ENCODE results near the gene NINJ2. TPM values are rescaled to one million over a fixed set of nuclear protein-coding genes. Genes with fewer than 3 reads are reported as not detected.

The NINJ2 gene
- total and polyA plus RNA-seq, 2 donors, result 11.5 to 11.8 TPM

DNA sequence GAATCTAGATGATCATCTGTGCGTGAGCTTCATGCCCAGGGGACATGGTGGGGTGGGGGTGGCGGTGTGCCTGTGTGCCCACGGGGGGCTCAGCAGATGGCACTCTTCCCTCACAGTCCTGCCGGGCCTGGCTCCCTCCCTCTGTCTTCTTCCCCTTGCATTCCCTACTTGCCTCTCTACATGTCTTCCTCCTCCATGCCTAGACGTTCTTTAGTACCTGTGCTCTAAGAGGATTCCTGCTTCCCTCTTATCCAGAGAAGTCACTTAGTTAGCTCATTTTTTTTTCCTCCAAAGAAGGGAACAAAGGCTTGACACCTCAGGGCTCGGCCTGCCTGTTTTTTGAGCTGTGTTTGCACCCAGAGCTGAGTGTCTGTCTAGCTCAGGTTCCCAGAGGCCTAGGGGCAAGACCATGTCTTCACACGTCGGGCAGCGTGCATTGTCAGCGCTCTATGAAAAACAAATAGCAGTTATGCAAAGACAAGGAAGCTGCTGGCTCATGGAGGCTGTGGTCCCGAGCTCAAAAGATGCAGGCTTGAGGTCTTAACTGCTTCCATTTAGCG lies 48.8 kb downstream of the NINJ2 start:
- WGBS, result 56% methylated on average over 12 of the region's 12 CpGs
- Histone ChIP-seq H3K4me3 (ENCODE audit: low read length in 2 of 2) (no peak overlapping the region), H3K27ac (ENCODE audit: low read depth in 1 of 2, low read length in 1 of 2) (no peak overlapping the region), H3K36me3 (ENCODE audit: control insufficient read depth in 2 of 2, insufficient read depth in 2 of 2, low read length in 1 of 2) (no peaks in the 10 kb centered on the region), H3K27me3 (ENCODE audit: control insufficient read depth in 2 of 2, insufficient read depth in 1 of 2, low read length in 1 of 2) (peaks cover 0 to 2% of the 10 kb centered on the region in 2 donors), H3K4me1 (ENCODE audit: control insufficient read depth in 2 of 2, insufficient read depth in 2 of 2, low read length in 2 of 2) (peaks cover 6 to 44% of the 10 kb centered on the region in 2 donors), H3K9me3 (ENCODE audit: control insufficient read depth in 2 of 2, insufficient read depth in 1 of 2, low read length in 1 of 2) (no peaks in the 10 kb centered on the region)
- DNase-seq (ENCODE audit: low read depth in 6 of 9, low spot score in 9 of 9), result peak in 4 of 9 donors; percentile 48 to 73 (median 58)

DNA sequence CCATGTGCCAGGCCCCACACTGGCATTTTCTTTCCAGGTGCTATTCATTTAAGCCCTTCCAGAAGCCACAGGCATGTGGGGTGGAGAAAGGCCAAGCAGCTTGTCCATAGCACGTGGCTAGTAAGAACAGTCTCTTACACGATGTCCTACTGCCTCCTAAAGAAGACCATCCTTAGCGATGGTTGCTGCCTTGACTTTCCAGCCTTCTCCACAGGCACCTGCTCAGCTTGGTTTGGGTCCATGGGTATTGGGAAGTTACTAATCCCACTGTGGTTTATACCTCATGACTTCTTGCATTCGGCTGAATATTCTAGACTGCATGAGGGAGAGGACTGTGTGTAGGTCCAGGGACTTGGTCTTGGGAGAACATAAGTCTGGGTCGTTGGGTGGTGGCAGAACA lies 49.2 kb downstream of the NINJ2 start:
- no peaks in the 10 kb centered on the region for H3K36me3 ChIP-seq (ENCODE audit: control insufficient read depth in 2 of 2, insufficient read depth in 2 of 2, low read length in 1 of 2)
- no peak for DNase-seq (ENCODE audit: low read depth in 6 of 9, low spot score in 9 of 9)
- 76% methylated on average over 5 of the region's 5 CpGs for WGBS
- H3K9me3 ChIP-seq (ENCODE audit: control insufficient read depth in 2 of 2, insufficient read depth in 1 of 2, low read length in 1 of 2), result no peaks in the 10 kb centered on the region
- no peak overlapping the region for H3K27ac ChIP-seq (ENCODE audit: low read depth in 1 of 2, low read length in 1 of 2)
- no peaks in the 10 kb centered on the region for H3K27me3 ChIP-seq (ENCODE audit: control insufficient read depth in 2 of 2, insufficient read depth in 1 of 2, low read length in 1 of 2)
- no peak overlapping the region for H3K4me3 ChIP-seq (ENCODE audit: low read length in 2 of 2)
- H3K4me1 ChIP-seq (ENCODE audit: control insufficient read depth in 2 of 2, insufficient read depth in 2 of 2, low read length in 2 of 2), result peaks cover 4 to 39% of the 10 kb centered on the region in 2 donors

DNA sequence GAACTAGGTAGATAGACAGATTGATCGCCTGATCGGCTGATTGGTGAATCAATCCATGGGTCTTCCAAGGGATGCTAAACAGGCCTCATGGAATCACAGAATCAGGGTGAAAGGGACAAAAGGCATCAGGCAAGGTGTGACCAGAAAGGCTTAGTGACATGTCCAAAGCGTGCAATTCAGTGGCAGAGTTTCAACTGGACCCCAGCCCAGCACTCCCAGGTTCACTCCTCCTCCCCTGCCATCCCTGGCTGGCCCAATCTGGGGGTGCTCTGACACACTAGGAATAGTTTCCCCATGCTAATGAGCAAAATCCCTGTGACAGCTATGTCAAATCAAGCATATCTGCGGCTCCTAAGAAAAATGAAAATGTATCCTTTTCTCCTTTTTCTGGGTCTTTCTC lies 50.4 kb downstream of the NINJ2 start:
- H3K27ac ChIP-seq (ENCODE audit: low read depth in 1 of 2, low read length in 1 of 2), result no peak overlapping the region
- DNase-seq (ENCODE audit: low read depth in 6 of 9, low spot score in 9 of 9), result no peak

DNA sequence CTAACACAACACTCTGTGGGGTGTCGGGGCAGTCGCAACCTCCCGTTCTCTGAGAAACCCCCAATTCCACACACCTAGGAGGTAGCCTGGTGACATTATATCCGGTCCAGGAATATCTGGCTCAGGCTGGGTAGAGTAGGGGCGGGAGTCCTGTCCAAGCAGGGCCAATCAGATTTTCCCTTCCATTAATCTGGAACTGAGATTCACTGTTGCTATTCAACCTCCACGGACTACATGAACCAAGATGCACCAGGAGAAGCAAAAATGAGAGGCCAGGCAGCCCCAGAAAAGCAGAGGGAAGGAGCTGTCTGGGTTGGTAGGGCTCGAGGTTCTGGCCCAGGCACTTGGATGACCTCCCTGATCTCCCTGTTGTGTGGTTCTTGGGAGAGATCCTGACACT lies 51.0 kb downstream of the NINJ2 start:
- no peak overlapping the region for H3K27ac ChIP-seq (ENCODE audit: low read depth in 1 of 2, low read length in 1 of 2)
- DNase-seq (ENCODE audit: low read depth in 6 of 9, low spot score in 9 of 9), result no peak
- H3K9me3 ChIP-seq (ENCODE audit: control insufficient read depth in 2 of 2, insufficient read depth in 1 of 2, low read length in 1 of 2), result no peaks in the 10 kb centered on the region
- 99% methylated on average over 7 of the region's 7 CpGs for WGBS
- H3K4me3 ChIP-seq (ENCODE audit: low read length in 2 of 2), result no peak overlapping the region
- no peaks in the 10 kb centered on the region for H3K27me3 ChIP-seq (ENCODE audit: control insufficient read depth in 2 of 2, insufficient read depth in 1 of 2, low read length in 1 of 2)
- H3K4me1 ChIP-seq (ENCODE audit: control insufficient read depth in 2 of 2, insufficient read depth in 2 of 2, low read length in 2 of 2), result peaks cover 7 to 35% of the 10 kb centered on the region in 2 donors
- H3K36me3 ChIP-seq (ENCODE audit: control insufficient read depth in 2 of 2, insufficient read depth in 2 of 2, low read length in 1 of 2), result no peaks in the 10 kb centered on the region

More for the DNA sequence above, 50.4 kb downstream of the NINJ2 start:
- peaks cover 4 to 34% of the 10 kb centered on the region in 2 donors for H3K4me1 ChIP-seq (ENCODE audit: control insufficient read depth in 2 of 2, insufficient read depth in 2 of 2, low read length in 2 of 2)
- no peaks in the 10 kb centered on the region for H3K9me3 ChIP-seq (ENCODE audit: control insufficient read depth in 2 of 2, insufficient read depth in 1 of 2, low read length in 1 of 2)
- H3K27me3 ChIP-seq (ENCODE audit: control insufficient read depth in 2 of 2, insufficient read depth in 1 of 2, low read length in 1 of 2), result no peaks in the 10 kb centered on the region
- H3K4me3 ChIP-seq (ENCODE audit: low read length in 2 of 2), result no peak overlapping the region
- no peaks in the 10 kb centered on the region for H3K36me3 ChIP-seq (ENCODE audit: control insufficient read depth in 2 of 2, insufficient read depth in 2 of 2, low read length in 1 of 2)
- 96% methylated on average over 4 of the region's 4 CpGs for WGBS

DNA sequence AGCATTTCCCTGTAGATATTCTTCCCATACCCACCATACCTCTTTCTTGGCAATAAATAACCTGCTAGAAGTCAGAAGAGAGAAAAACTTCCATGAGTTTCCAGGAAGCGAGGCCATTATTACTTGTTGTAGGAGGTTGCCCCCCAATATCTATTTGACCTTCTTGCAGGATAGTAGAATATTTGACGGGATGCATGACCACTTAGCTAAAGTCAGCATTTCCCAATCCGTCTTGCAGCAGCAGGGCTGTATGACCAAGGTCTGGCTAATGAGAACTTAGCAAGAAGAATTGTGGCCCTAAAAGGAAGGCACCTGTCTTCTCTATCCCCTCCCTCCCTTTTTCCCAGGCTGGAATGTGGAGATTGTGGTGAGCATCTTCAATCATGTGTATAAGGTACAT lies 51.5 kb downstream of the NINJ2 start:
- H3K27ac ChIP-seq (ENCODE audit: low read depth in 1 of 2, low read length in 1 of 2), result no peak overlapping the region
- no peak for DNase-seq (ENCODE audit: low read depth in 6 of 9, low spot score in 9 of 9)
- 95% methylated on average over 3 of the region's 3 CpGs for WGBS
- H3K27me3 ChIP-seq (ENCODE audit: control insufficient read depth in 2 of 2, insufficient read depth in 1 of 2, low read length in 1 of 2), result no peaks in the 10 kb centered on the region
- H3K9me3 ChIP-seq (ENCODE audit: control insufficient read depth in 2 of 2, insufficient read depth in 1 of 2, low read length in 1 of 2), result no peaks in the 10 kb centered on the region
- H3K36me3 ChIP-seq (ENCODE audit: control insufficient read depth in 2 of 2, insufficient read depth in 2 of 2, low read length in 1 of 2), result no peaks in the 10 kb centered on the region
- H3K4me1 ChIP-seq (ENCODE audit: control insufficient read depth in 2 of 2, insufficient read depth in 2 of 2, low read length in 2 of 2), result peaks cover 7 to 36% of the 10 kb centered on the region in 2 donors
- no peak overlapping the region for H3K4me3 ChIP-seq (ENCODE audit: low read length in 2 of 2)

DNA sequence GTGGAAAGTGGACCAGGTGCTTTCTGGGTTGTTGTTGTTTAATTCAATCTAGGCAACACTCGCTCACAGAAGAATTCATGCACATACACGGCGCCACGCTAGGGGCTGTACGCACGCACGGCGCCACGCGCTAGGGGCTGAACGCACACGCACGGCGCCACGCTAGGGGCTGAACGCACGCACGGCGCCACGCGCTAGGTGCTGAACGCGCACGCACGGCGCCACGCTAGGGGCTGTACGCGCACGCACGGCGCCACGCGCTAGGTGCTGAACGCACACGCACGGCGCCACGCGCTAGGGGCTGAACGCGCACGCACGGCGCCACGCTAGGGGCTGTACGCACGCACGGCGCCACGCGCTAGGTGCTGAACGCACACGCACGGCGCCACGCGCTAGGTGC lies 54.3 kb downstream of the NINJ2 start:
- WGBS, result 98% methylated on average over 58 of the region's 58 CpGs
- Histone ChIP-seq H3K27me3 (ENCODE audit: control insufficient read depth in 2 of 2, insufficient read depth in 1 of 2, low read length in 1 of 2) (no peaks in the 10 kb centered on the region), H3K4me1 (ENCODE audit: control insufficient read depth in 2 of 2, insufficient read depth in 2 of 2, low read length in 2 of 2) (peaks cover 7 to 21% of the 10 kb centered on the region in 2 donors), H3K27ac (ENCODE audit: low read depth in 1 of 2, low read length in 1 of 2) (no peak overlapping the region), H3K36me3 (ENCODE audit: control insufficient read depth in 2 of 2, insufficient read depth in 2 of 2, low read length in 1 of 2) (no peaks in the 10 kb centered on the region), H3K9me3 (ENCODE audit: control insufficient read depth in 2 of 2, insufficient read depth in 1 of 2, low read length in 1 of 2) (no peaks in the 10 kb centered on the region), H3K4me3 (ENCODE audit: low read length in 2 of 2) (no peak overlapping the region)
- DNase-seq (ENCODE audit: low read depth in 6 of 9, low spot score in 9 of 9), result no peak

DNA sequence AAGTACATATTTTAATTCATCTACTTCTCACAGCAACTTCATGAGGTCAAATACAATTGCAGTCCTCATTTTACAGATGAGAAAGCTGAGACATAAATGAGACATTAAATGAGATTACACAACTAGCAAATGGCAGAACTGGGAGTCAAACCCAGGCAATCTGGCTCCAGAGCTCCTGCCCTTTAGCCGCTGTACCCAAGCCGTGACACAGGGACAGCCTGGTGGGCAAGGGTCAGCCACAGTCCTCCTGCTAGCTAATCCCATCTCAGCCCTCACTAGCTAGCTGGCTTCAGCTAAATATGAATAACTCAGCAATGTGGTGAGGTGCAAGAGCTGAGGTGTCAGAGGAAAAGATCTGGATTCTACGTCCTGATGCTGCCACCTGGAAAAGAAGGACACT lies 54.8 kb downstream of the NINJ2 start:
- no peak overlapping the region for H3K4me3 ChIP-seq (ENCODE audit: low read length in 2 of 2)
- 98% methylated on average over 3 of the region's 3 CpGs for WGBS
- H3K4me1 ChIP-seq (ENCODE audit: control insufficient read depth in 2 of 2, insufficient read depth in 2 of 2, low read length in 2 of 2), result peaks cover 7 to 21% of the 10 kb centered on the region in 2 donors
- no peak for DNase-seq (ENCODE audit: low read depth in 6 of 9, low spot score in 9 of 9)
- H3K27me3 ChIP-seq (ENCODE audit: control insufficient read depth in 2 of 2, insufficient read depth in 1 of 2, low read length in 1 of 2), result no peaks in the 10 kb centered on the region
- H3K9me3 ChIP-seq (ENCODE audit: control insufficient read depth in 2 of 2, insufficient read depth in 1 of 2, low read length in 1 of 2), result no peaks in the 10 kb centered on the region
- no peaks in the 10 kb centered on the region for H3K36me3 ChIP-seq (ENCODE audit: control insufficient read depth in 2 of 2, insufficient read depth in 2 of 2, low read length in 1 of 2)
- H3K27ac ChIP-seq (ENCODE audit: low read depth in 1 of 2, low read length in 1 of 2), result no peak overlapping the region

DNA sequence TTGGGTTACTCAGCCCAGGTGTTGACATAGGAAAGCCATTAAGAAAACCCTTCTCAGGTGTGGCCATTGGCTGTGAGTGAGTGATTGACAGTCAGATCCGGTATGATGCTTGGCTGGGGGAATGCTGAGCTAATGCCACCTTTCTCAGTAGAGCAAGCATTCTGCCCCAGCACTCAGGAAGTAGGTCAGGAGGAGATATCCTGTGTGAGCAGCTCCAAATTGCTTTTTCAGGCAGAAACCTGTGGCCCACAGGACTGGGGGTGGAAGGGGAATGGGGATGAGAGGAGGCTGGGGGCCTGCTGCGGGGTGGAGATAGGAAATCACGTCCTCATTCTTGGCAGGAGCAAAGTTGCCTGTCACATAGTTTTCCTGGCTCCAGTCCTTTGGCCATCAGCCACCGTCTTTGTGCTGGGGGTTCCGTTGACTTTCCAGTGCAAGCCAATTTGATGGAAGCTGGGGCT lies 55.7 kb downstream of the NINJ2 start:
- DNase-seq (ENCODE audit: low read depth in 6 of 9, low spot score in 9 of 9), result peak in 1 of 9 donors; percentile 55
- peaks cover 7 to 21% of the 10 kb centered on the region in 2 donors for H3K4me1 ChIP-seq (ENCODE audit: control insufficient read depth in 2 of 2, insufficient read depth in 2 of 2, low read length in 2 of 2)

DNA sequence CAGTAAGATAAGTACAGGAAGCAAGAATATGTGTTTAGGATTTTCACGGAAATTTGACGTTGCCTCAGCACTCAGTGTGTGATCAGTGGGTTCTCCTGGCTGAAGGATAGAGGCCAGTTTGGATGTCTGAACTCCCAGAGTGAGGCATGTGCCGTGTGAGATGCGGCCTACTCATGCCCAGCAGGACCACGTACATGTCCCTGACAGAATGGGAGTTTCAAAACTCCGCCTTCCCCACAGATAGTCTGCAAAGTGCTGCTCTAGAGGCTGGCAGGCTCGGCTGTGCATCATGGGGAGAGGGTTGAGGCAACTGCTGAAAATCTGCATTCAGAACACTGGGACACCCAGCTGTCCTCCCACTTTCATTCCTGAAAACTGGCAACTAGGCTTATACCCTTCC lies 58.3 kb downstream of the NINJ2 start:
- H3K27ac ChIP-seq (ENCODE audit: low read depth in 1 of 2, low read length in 1 of 2), result no peak overlapping the region
- DNase-seq (ENCODE audit: low read depth in 6 of 9, low spot score in 9 of 9), result no peak
- H3K9me3 ChIP-seq (ENCODE audit: control insufficient read depth in 2 of 2, insufficient read depth in 1 of 2, low read length in 1 of 2), result no peaks in the 10 kb centered on the region
- H3K4me1 ChIP-seq (ENCODE audit: control insufficient read depth in 2 of 2, insufficient read depth in 2 of 2, low read length in 2 of 2), result peaks cover 4 to 14% of the 10 kb centered on the region in 2 donors
- WGBS, result 97% methylated on average over 7 of the region's 7 CpGs
- H3K4me3 ChIP-seq (ENCODE audit: low read length in 2 of 2), result no peak overlapping the region
- H3K36me3 ChIP-seq (ENCODE audit: control insufficient read depth in 2 of 2, insufficient read depth in 2 of 2, low read length in 1 of 2), result no peaks in the 10 kb centered on the region
- H3K27me3 ChIP-seq (ENCODE audit: control insufficient read depth in 2 of 2, insufficient read depth in 1 of 2, low read length in 1 of 2), result no peaks in the 10 kb centered on the region

More for the DNA sequence above, 55.7 kb downstream of the NINJ2 start:
- 43% methylated on average over 5 of the region's 5 CpGs for WGBS
- Histone ChIP-seq H3K4me3 (ENCODE audit: low read length in 2 of 2) (no peak overlapping the region), H3K27me3 (ENCODE audit: control insufficient read depth in 2 of 2, insufficient read depth in 1 of 2, low read length in 1 of 2) (no peaks in the 10 kb centered on the region), H3K36me3 (ENCODE audit: control insufficient read depth in 2 of 2, insufficient read depth in 2 of 2, low read length in 1 of 2) (no peaks in the 10 kb centered on the region), H3K9me3 (ENCODE audit: control insufficient read depth in 2 of 2, insufficient read depth in 1 of 2, low read length in 1 of 2) (no peaks in the 10 kb centered on the region), H3K27ac (ENCODE audit: low read depth in 1 of 2, low read length in 1 of 2) (peak overlapping the region in 1 of 2 donors; percentile 33)
